Skeletal muscle tissue (tissue), 4 donors: ENCODE data around the gene SLC25A47. TPM values are rescaled to one million over a fixed set of nuclear protein-coding genes. Genes with fewer than 3 reads are reported as not detected.
"Not testable (repeated sequence)": the region's sequence is repeated elsewhere in the genome, so short reads cannot be mapped to it uniquely, and the experiment has no call there.

ENCODE experiments used
- H3K27ac ChIP-seq: one replicate; pipeline ENCODE4 v1.7.0; 2013; ENCODE audit warnings: mild to moderate bottlenecking, low read depth, low read length, inconsistent platforms
- H3K27me3 ChIP-seq, 3 donors: one replicate each; pipeline ENCODE4 v1.7.0; 2013; ENCODE audit warnings: low read length in 3 of 3; ENCODE audit not compliant: control insufficient read depth in 3 of 3, insufficient read depth in 3 of 3
- H3K36me3 ChIP-seq, 3 donors: one replicate each; pipeline ENCODE4 v1.7.0; 2013; ENCODE audit warnings: low read length in 3 of 3; ENCODE audit not compliant: control insufficient read depth in 3 of 3, insufficient read depth in 3 of 3
- H3K4me1 ChIP-seq, 3 donors: one replicate each; pipeline ENCODE4 v1.7.0; 2013; ENCODE audit warnings: low read length in 3 of 3, mild to moderate bottlenecking in 3 of 3; ENCODE audit not compliant: control insufficient read depth in 3 of 3, insufficient read depth in 3 of 3
- H3K4me3 ChIP-seq, 3 donors: one replicate each; pipeline ENCODE4 v1.7.0; 2013; ENCODE audit warnings: low read length in 3 of 3
- H3K9ac ChIP-seq, 3 donors: one replicate each; pipeline ENCODE4 v1.7.0; 2013; ENCODE audit warnings: low read length in 3 of 3, mild to moderate bottlenecking in 3 of 3, moderate library complexity in 2 of 3, low read depth in 1 of 3
- H3K9me3 ChIP-seq, 3 donors: one replicate each; pipeline ENCODE4 v1.7.0; 2013; ENCODE audit warnings: low read length in 3 of 3; ENCODE audit not compliant: control insufficient read depth in 3 of 3
- total RNA-seq: library from RNA; depleted of rRNA; stranded (reverse); fragments of >200 nt; gene quantifications from one replicate; pipeline ENCODE4 v1.2.3, GENCODE V29; 2014
- donor health status: Osteomylitis.

SLC25A47 gene
- total RNA-seq, 1 donor from 2014 or later, result 0.52 TPM

DNA sequence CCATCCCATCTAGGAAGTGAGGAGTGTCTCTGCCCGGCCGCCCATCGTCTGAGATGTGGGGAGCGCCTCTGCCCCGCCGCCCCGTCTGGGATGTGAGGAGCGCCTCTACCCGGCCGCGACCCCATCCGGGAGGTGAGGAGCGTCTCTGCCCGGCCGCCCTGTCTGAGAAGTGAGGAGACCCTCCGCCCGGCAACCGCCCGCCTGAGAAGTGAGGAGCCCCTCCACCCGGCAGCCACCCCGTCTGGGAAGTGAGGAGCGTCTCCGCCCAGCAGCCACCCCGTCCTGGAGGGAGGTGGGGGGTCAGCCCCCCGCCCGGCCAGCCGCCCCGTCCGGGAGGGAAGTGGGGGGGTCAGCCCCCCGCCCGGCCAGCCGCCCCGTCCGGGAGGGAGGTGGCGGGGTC, 21.5 kb downstream of the SLC25A47 start:
- H3K9ac ChIP-seq, H3K27ac ChIP-seq, H3K27me3 ChIP-seq, H3K4me3 ChIP-seq, H3K9me3 ChIP-seq: not testable (repeated sequence)
- Histone ChIP-seq H3K36me3 (peaks cover 24 to 43% (median 36%) of the 10 kb centered on the region in 3 donors), H3K4me1 (peaks cover 7 to 20% (median 16%) of the 10 kb centered on the region in 3 donors)

DNA sequence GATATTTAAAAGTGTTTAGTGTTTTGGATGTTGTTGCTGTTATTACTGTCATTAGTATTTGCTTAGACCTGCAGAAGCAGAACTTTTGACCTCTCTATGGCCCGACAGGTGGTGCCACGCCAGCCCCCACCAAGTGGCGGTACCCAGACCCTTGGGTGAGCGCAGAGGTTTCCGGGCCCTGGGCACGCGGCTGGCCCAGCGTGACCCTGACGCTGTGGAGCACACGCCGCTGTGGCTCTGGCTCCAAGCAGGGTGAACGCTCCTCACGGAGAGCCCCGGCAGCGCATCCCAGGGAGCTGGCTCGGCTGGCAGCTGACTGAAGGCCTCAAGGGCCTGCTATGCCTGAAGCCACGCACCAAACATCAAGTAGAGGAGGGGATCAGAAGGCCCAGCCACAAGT, 22.6 kb downstream of the SLC25A47 start:
- peaks cover 23 to 39% (median 36%) of the 10 kb centered on the region in 3 donors for H3K36me3 ChIP-seq
- H3K27me3 ChIP-seq, result no peaks in the 10 kb centered on the region
- no peak overlapping the region for H3K9ac ChIP-seq
- peaks cover 7 to 16% (median 12%) of the 10 kb centered on the region in 3 donors for H3K4me1 ChIP-seq
- H3K9me3 ChIP-seq, result no peaks in the 10 kb centered on the region
- H3K27ac ChIP-seq, result no peak overlapping the region
- H3K4me3 ChIP-seq, result no peak overlapping the region

DNA sequence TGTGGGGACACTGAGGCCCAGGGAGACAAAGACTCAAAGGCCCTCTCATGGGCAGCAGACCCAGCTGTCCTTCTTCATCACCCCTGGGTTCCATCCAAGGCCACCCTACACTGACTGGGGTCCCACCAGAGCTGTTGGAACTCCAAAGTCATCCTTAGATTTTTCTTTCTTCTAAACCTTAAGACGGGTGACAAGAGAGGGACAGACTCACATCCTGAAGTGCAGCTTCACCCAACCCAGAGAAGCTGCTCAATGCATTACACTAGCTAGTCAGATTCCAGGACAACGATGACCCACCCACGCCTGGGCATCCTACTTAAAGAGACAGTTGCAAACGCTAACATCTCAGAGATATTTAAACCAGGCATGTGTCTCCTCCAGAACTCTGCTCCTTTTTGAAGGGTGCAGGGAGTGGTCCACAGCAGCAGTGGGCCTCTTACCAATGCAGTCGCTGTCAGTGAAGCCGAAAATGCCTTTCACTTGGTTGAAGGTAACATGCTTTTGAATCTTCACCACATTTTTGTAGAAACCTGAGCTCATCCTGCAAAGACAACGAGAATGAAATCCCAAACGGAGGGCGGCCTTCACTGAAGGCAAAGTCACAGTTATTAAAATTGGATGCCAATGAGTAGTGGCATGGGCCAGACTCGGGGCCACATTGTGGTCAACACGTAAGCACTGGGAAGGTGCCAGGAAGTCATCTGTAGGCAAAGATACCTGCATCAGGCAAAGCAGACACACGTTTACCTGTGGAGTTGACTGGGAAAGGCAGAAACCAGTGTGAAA, 23.4 kb downstream of the SLC25A47 start:
- Histone ChIP-seq H3K27ac (no peak overlapping the region), H3K4me3 (no peak overlapping the region), H3K9me3 (no peaks in the 10 kb centered on the region), H3K36me3 (peaks cover 30 to 42% (median 38%) of the 10 kb centered on the region in 3 donors), H3K27me3 (no peaks in the 10 kb centered on the region), H3K9ac (no peak overlapping the region), H3K4me1 (peaks cover 7 to 9% (median 8%) of the 10 kb centered on the region in 3 donors)

DNA sequence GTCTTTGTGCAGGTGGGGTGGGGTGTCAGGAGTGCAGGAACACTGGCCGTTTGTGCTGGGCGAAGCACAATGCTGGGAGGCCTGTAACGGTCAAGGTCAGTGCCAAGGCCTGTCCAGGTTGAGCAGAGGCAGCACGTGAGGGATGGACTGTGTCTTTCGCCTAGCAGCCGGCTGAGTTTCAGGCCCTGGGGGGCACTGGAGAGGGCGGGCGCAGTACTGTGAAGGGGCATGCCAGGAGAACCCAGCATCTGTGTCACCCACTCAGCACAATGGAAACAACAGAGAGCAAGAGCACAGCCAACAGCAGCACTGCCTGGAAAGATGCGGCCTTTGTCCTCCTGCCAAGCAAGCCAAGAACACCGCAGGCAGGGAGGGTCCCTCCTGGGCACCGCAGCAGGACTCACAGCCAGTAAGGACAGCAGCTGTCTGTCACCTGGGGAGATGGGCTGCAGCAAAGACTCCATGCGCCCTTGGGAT, 25.2 kb downstream of the SLC25A47 start:
- H3K9ac ChIP-seq, result no peak overlapping the region
- H3K4me3 ChIP-seq, result no peak overlapping the region
- H3K9me3 ChIP-seq, result no peaks in the 10 kb centered on the region

DNA sequence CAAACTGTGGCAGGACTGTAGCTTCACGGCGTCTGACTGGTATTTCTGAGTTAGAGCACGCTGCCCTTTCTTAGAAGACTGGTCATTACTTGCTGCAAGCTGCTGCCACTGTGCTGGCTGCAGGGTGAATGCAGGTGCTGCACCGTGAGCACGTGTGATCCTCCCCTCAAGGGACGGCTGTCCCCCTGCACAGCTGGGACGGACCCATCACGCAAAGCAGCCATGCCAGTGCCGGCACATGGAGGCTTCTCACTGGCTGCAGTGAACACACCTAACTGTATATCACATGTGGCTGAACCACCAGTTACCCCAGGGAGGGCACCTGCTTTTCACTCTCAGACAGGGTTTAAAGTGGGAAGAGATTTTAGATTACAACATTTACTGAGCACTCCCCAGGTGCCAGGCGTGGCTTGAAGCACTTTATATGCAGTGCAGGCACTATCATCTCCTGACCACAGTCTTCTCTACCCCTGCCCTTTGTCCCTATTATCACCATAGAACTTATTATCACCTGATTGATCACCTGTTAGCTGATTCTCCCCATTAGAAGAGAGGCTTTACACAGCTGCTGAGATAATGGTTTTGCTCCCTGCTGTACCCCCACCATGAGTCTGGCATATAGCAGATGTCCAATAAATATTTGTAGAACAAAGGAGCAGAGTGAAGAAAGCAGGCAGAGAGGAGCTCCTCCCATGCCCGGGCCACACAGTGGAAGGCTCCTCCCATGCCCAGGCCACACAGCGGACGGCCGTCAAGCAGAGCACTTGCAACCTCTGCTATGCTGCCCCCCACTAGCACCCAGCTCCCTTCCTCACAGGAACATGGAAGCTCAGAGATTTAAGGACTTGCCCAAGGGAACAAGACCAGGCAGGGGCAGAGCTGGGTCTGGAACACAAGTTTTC, 25.9 kb downstream of the SLC25A47 start:
- no peaks in the 10 kb centered on the region for H3K9me3 ChIP-seq
- peaks cover 45 to 52% (median 46%) of the 10 kb centered on the region in 3 donors for H3K36me3 ChIP-seq
- H3K4me1 ChIP-seq, result no peaks in the 10 kb centered on the region
- H3K4me3 ChIP-seq, result no peak overlapping the region
- no peaks in the 10 kb centered on the region for H3K27me3 ChIP-seq
- no peak overlapping the region for H3K9ac ChIP-seq
- H3K27ac ChIP-seq, result no peak overlapping the region

More for the DNA sequence above, 25.2 kb downstream of the SLC25A47 start:
- Histone ChIP-seq H3K27ac (no peak overlapping the region), H3K36me3 (peaks cover 37 to 45% (median 39%) of the 10 kb centered on the region in 3 donors), H3K27me3 (no peaks in the 10 kb centered on the region), H3K4me1 (no peaks in the 10 kb centered on the region)

DNA sequence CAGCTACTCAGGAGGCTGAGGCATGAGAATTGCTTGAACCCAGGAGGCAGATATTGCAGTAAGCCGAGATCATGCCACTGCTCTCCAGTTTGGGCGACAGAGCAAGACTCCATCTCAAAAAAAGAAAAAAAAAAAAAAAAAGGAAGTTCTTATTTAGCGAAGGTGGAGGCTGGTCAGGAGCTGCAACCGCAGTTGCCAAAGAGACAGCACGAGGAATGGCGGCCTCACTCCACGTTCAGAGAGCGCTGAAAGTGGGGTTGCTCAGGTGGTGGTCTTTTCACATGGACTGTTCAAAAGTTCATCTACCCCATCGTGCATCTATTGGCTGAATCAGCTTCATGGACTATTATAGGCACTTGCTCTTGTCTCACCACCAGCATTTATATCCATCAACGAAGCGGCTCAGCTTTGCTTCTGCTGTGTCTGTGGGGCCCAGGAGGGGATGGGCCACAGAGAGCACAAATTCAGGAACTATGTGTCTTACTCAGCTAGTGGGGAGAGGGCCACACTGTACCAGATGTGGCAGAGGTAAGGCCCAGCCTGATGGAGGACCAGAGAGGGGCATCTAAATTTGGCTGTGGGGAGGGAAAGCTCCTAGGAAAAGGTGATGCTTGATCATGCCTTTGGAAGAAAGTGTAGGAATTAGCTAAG, 27.3 kb downstream of the SLC25A47 start:
- H3K9me3 ChIP-seq, result no peaks in the 10 kb centered on the region
- H3K9ac ChIP-seq, result no peak overlapping the region
- H3K27ac ChIP-seq, result no peak overlapping the region
- H3K4me1 ChIP-seq, result no peaks in the 10 kb centered on the region
- H3K4me3 ChIP-seq, result no peak overlapping the region
- H3K36me3 ChIP-seq, result peaks cover 50 to 62% (median 51%) of the 10 kb centered on the region in 3 donors
- no peaks in the 10 kb centered on the region for H3K27me3 ChIP-seq

DNA sequence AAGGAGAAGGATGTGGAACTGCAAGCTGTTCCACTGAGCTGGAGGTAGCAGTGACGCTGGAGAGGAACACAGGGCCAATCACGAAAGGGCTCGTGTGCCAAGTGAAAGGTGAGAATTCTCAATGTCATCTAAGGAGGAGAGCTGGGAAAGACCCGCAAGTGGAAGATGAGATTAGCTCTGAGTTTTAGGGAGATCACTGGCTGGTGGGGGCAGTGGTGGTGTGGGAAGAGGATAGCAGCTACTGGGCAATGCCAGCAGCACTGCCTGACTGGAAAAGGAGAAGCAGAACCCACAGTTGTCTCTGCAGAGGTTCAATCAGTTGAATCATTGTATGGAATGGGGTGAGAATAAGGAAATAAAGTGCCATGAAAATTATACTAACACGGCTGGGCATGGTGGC, 27.8 kb downstream of the SLC25A47 start:
- Histone ChIP-seq H3K9ac (no peak overlapping the region), H3K4me3 (no peak overlapping the region), H3K9me3 (no peaks in the 10 kb centered on the region), H3K4me1 (no peaks in the 10 kb centered on the region), H3K27me3 (no peaks in the 10 kb centered on the region), H3K27ac (no peak overlapping the region), H3K36me3 (peaks cover 50 to 64% (median 51%) of the 10 kb centered on the region in 3 donors)

DNA sequence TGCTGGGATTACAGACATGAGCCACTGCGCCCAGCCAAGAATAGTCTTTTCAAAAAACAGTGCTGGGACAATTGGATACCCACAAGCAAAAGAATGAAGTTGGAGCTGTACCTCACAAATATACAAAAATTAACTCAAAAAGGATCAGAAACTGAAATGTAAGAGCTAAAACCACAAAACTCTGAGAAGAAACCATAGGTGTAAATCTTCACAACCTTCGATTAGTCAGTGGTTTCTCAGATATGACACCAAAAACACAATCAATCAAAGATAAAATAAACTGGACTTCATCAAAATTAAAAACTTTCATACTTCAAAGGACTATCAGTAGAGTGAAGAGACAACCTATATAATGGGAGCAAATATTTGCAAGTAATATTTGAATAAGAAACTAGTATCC, 35.3 kb downstream of the SLC25A47 start:
- H3K36me3 ChIP-seq, result peaks cover 27 to 50% (median 34%) of the 10 kb centered on the region in 3 donors
- peaks cover 0 to 3% (median 0%) of the 10 kb centered on the region in 3 donors for H3K9me3 ChIP-seq
- no peak overlapping the region for H3K9ac ChIP-seq
- H3K27me3 ChIP-seq, result no peaks in the 10 kb centered on the region
- no peak overlapping the region for H3K27ac ChIP-seq
- H3K4me3 ChIP-seq, result no peak overlapping the region
- H3K4me1 ChIP-seq, result no peaks in the 10 kb centered on the region

DNA sequence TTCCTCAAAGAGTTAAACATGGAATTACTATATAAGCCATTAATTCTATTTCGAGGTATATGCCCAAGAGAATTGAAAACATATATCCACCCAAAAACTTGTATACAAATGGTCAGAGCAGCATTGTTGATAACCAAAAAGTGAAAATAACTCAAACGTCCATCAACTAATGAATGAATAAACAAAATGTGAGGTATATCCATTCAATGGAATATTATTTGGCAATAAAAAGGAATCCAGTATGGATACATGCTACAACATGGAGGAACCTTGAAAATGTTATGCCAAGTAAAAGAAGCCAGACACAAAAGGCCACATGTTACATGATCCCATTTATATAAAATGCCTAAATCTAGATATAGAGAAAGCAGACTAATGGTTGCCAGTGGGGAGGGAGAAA, 36.0 kb downstream of the SLC25A47 start:
- no peak overlapping the region for H3K4me3 ChIP-seq
- no peaks in the 10 kb centered on the region for H3K4me1 ChIP-seq
- H3K9me3 ChIP-seq, result peaks cover 0 to 3% (median 0%) of the 10 kb centered on the region in 3 donors
- no peak overlapping the region for H3K27ac ChIP-seq
- no peak overlapping the region for H3K9ac ChIP-seq
- H3K36me3 ChIP-seq, result peaks cover 22 to 46% (median 26%) of the 10 kb centered on the region in 3 donors
- H3K27me3 ChIP-seq, result no peaks in the 10 kb centered on the region
